Glutamatergic neuron (in vitro differentiated cells): ENCODE results near the gene SUMF1. TPM values are rescaled to one million over a fixed set of nuclear protein-coding genes. Genes with fewer than 3 reads are reported as not detected.

ENCODE experiments used
- DNase-seq: peaks from one replicate; pipeline ENCODE4 v3.0.0; 2022
- H3K27ac Mint-ChIP-seq: one replicate; pipeline ENCODE4 v1.8.0; 2020; ENCODE audit warnings: mild to moderate bottlenecking, mixed read lengths, inconsistent platforms; ENCODE audit not compliant: unreplicated experiment
- H3K27me3 Mint-ChIP-seq: one replicate; pipeline ENCODE4 v1.8.0; 2020; ENCODE audit warnings: mild to moderate bottlenecking, moderate library complexity, mixed read lengths, inconsistent platforms; ENCODE audit not compliant: unreplicated experiment
- H3K36me3 Mint-ChIP-seq: one replicate; pipeline ENCODE4 v1.8.0; 2020; ENCODE audit warnings: mild to moderate bottlenecking, mixed read lengths, inconsistent platforms; ENCODE audit not compliant: unreplicated experiment
- H3K4me1 Mint-ChIP-seq: one replicate; pipeline ENCODE4 v1.8.0; 2020; ENCODE audit warnings: mild to moderate bottlenecking, low read depth, mixed read lengths, inconsistent platforms; ENCODE audit not compliant: unreplicated experiment
- H3K4me3 Mint-ChIP-seq: one replicate; pipeline ENCODE4 v1.8.0; 2020; ENCODE audit warnings: mild to moderate bottlenecking, mixed read lengths, inconsistent platforms; ENCODE audit not compliant: unreplicated experiment
- H3K9me3 Mint-ChIP-seq: one replicate; pipeline ENCODE4 v1.8.0; 2020; ENCODE audit warnings: mild to moderate bottlenecking, moderate library complexity, mixed read lengths, inconsistent platforms; ENCODE audit not compliant: unreplicated experiment
- CTCF ChIP-seq: fragments of 200-600 bp; sonication (generic); IDR thresholded peaks from one replicate; pipeline ENCODE4 v1.5.0; 2021; ENCODE audit not compliant: partially characterized antibody, unreplicated experiment
- total RNA-seq: library from RNA; stranded (reverse); fragmentation: NEBNext Ultra II Directional; extraction: Animal tissue kit (Norgen Biotek cat#: 25700); gene quantifications from one replicate; pipeline ENCODE4 v1.2.1, GENCODE V29; 2021; ENCODE audit not compliant: unreplicated experiment

The SUMF1 gene
- total RNA-seq, 1 donor from 2014 or later = 7.2 TPM

GRCh38 chr3:4313606-4314293 lies 153.3 kb downstream of the SUMF1 start:
- peaks cover 13% of the 10 kb centered on the region for H3K36me3 Mint-ChIP-seq
- TF ChIP-seq CTCF = no peak
- H3K4me1 Mint-ChIP-seq = peaks cover 5% of the 10 kb centered on the region
- no peak for DNase-seq
- H3K27ac Mint-ChIP-seq = no peak overlapping the region
- no peaks in the 10 kb centered on the region for H3K27me3 Mint-ChIP-seq
- H3K4me3 Mint-ChIP-seq = no peak overlapping the region
- H3K9me3 Mint-ChIP-seq = no peaks in the 10 kb centered on the region

GRCh38 chr3:4311496-4311895 lies 155.6 kb downstream of the SUMF1 start:
- peaks cover 13% of the 10 kb centered on the region for H3K36me3 Mint-ChIP-seq
- H3K9me3 Mint-ChIP-seq = peaks cover 3% of the 10 kb centered on the region
- H3K27me3 Mint-ChIP-seq = no peaks in the 10 kb centered on the region
- peaks cover 5% of the 10 kb centered on the region for H3K4me1 Mint-ChIP-seq
- no peak for DNase-seq
- no peak overlapping the region for H3K27ac Mint-ChIP-seq
- H3K4me3 Mint-ChIP-seq = no peak overlapping the region
- TF ChIP-seq CTCF = no peak

Other genes starting within 250 kb of the SUMF1 start
- gene SETMAR, start 163.9 kb downstream of the SUMF1 start, total RNA-seq = 31.6 TPM
- 6.9 TPM for gene ITPR1, start 26.1 kb upstream of the SUMF1 start, total RNA-seq